HG03457 (cell line): ENCODE measurements around the gene PLXNA2.

ENCODE experiments used
- ATAC-seq: cut with Tn5 transposase; IDR thresholded peaks from one replicate; pipeline ENCODE4 v1.9.1; 2021; ENCODE audit warnings: moderate number of reproducible peaks; ENCODE audit not compliant: unreplicated experiment

PLXNA2 gene

GRCh38 chr1:208243967-208244916 lies at the start of gene PLXNA2:
Gene PLXNA2, minus strand, starts transcription at chr1:208244384. Its CDS starts 26,462 bp downstream, at chr1:208217922.
- peak; percentile 56 for ATAC-seq

GRCh38 chr1:208292908-208293307 lies 48.7 kb upstream of the PLXNA2 start:
- no peak for ATAC-seq

- ATAC-seq = no peak
Observed at GRCh38 chr1:208291923-208292711, 47.9 kb upstream of the PLXNA2 start.

GRCh38 chr1:208291129-208291528 lies 46.9 kb upstream of the PLXNA2 start:
- ATAC-seq = no peak

- ATAC-seq = no peak
Observed at GRCh38 chr1:208289716-208290115, 45.5 kb upstream of the PLXNA2 start.

- no peak for ATAC-seq
Observed at GRCh38 chr1:208288495-208288894, 44.3 kb upstream of the PLXNA2 start.

- ATAC-seq = no peak
Observed at GRCh38 chr1:208280681-208281450, 36.7 kb upstream of the PLXNA2 start.

GRCh38 chr1:208279826-208280588 lies 35.8 kb upstream of the PLXNA2 start:
- ATAC-seq = no peak

- no peak for ATAC-seq
Observed at GRCh38 chr1:208278638-208279037, 34.5 kb upstream of the PLXNA2 start.

GRCh38 chr1:208276757-208277435 lies 32.7 kb upstream of the PLXNA2 start:
- no peak for ATAC-seq

GRCh38 chr1:208275083-208275482 lies 30.9 kb upstream of the PLXNA2 start:
- no peak for ATAC-seq

GRCh38 chr1:208273386-208274017 lies 29.3 kb upstream of the PLXNA2 start:
- ATAC-seq = no peak

- ATAC-seq = no peak
Observed at GRCh38 chr1:208272713-208273112, 28.5 kb upstream of the PLXNA2 start.

GRCh38 chr1:208272311-208272710 lies 28.1 kb upstream of the PLXNA2 start:
- ATAC-seq = no peak

- ATAC-seq = no peak
Observed at GRCh38 chr1:208271236-208271635, 27.1 kb upstream of the PLXNA2 start.

- ATAC-seq = no peak
Observed at GRCh38 chr1:208270651-208271141, 26.5 kb upstream of the PLXNA2 start.

GRCh38 chr1:208269338-208269666 lies 25.1 kb upstream of the PLXNA2 start:
- ATAC-seq = no peak

- no peak for ATAC-seq
Observed at GRCh38 chr1:208268541-208269337, 24.6 kb upstream of the PLXNA2 start.
